HG03571 (cell line): ENCODE results near the gene PSMB10.
A peak's percentile ranks its signal among the peaks of the same experiment; 100 is the strongest.

Source experiments
- ATAC-seq: cut with Tn5 transposase; IDR thresholded peaks from one replicate; pipeline ENCODE4 v1.9.1; 2021; ENCODE audit not compliant: unreplicated experiment

The PSMB10 gene

GRCh38 chr16:67897231-67897630 is 39.4 kb downstream of the PSMB10 start:
- no peak for ATAC-seq

GRCh38 chr16:67893743-67894399 is 42.8 kb downstream of the PSMB10 start:
- no peak for ATAC-seq

- peak; percentile 88 for ATAC-seq
Observed at GRCh38 chr16:67892899-67893742, 43.5 kb downstream of the PSMB10 start, which contains the start of gene PSKH1. Gene PSKH1 (plus strand): TSS chr16:67893254. CDS start chr16:67908750, 15,496 bp downstream.

GRCh38 chr16:67892375-67892774 is 44.3 kb downstream of the PSMB10 start:
- no peak for ATAC-seq

GRCh38 chr16:67888331-67888730 is 48.3 kb downstream of the PSMB10 start:
- no peak for ATAC-seq

- ATAC-seq, result no peak
Observed at GRCh38 chr16:67886387-67886786, 50.3 kb downstream of the PSMB10 start.

GRCh38 chr16:67885976-67886375 is 50.7 kb downstream of the PSMB10 start:
- no peak for ATAC-seq

- no peak for ATAC-seq
Observed at GRCh38 chr16:67885545-67885944, 51.1 kb downstream of the PSMB10 start.

GRCh38 chr16:67884684-67885083 is 52.0 kb downstream of the PSMB10 start, which contains the start of gene NRN1L:
Gene NRN1L (plus strand): TSS chr16:67884885. CDS start chr16:67884904, 19 bp downstream.
- no peak for ATAC-seq
